Thoracic aorta (tissue), 2 donors: ENCODE results near the gene ABCG8. TPM values are rescaled to one million over a fixed set of nuclear protein-coding genes. Genes with fewer than 3 reads are reported as not detected.

Experiments
- ATAC-seq: fragments of 150-250 bp; one replicate; pipeline ENCODE4 v1.8.0; 2017; ENCODE audit warnings: low read depth; ENCODE audit not compliant: insufficient number of reproducible peaks, low FRiP score
- DNase-seq: peaks from one replicate; pipeline ENCODE4 v3.0.0-alpha.2; 2020; ENCODE audit warnings: low spot score
- H3K27ac ChIP-seq, 2 donors: fragments of 200-600 bp; sonication (generic); 1 replicate in 1 of 2; 2 replicates in 1 of 2; pipeline ENCODE4 v1.5.1; 2016; ENCODE audit warnings: mild to moderate bottlenecking in 2 of 2, moderate library complexity in 2 of 2
- H3K27me3 ChIP-seq: fragments of 200-600 bp; sonication (generic); replicated peaks from 2 replicates; pipeline ENCODE4 v1.6.0; 2016; ENCODE audit warnings: mild to moderate bottlenecking; ENCODE audit not compliant: insufficient read depth
- H3K36me3 ChIP-seq: fragments of 200-600 bp; sonication (generic); one replicate; pipeline ENCODE4 v1.5.1; 2016
- H3K4me1 ChIP-seq, 2 donors: fragments of 200-600 bp; sonication (generic); 1 replicate in 1 of 2; 2 replicates in 1 of 2; pipeline versions ENCODE4 v1.5.1 to v1.6.0; 2016; ENCODE audit warnings: low read depth in 2 of 2, mild to moderate bottlenecking in 1 of 2; ENCODE audit not compliant: control insufficient read depth in 1 of 2
- H3K4me3 ChIP-seq: fragments of 200-600 bp; sonication (generic); 2 replicates; pipeline ENCODE4 v1.5.1; 2016; ENCODE audit warnings: mild to moderate bottlenecking
- H3K9me3 ChIP-seq: fragments of 200-600 bp; sonication (generic); 2 replicates; pipeline ENCODE4 v1.5.1; 2016
- total RNA-seq, 2 donors: library from RNA; depleted of rRNA; stranded (reverse); fragments of >200 nt; gene quantifications; one replicate each; pipeline versions ENCODE4 v1.1.0 to v1.2.3, GENCODE V29; 2016
- TF ChIP-seq, protein P1 (sequence below): fragments of 200-600 bp; sonication (generic); IDR thresholded peaks from one replicate; pipeline ENCODE4 v1.5.1; 2019; ENCODE audit warnings: antibody characterized with exemption

The ABCG8 gene
- total RNA-seq, 2 donors from 2014 or later = not detected

DNA sequence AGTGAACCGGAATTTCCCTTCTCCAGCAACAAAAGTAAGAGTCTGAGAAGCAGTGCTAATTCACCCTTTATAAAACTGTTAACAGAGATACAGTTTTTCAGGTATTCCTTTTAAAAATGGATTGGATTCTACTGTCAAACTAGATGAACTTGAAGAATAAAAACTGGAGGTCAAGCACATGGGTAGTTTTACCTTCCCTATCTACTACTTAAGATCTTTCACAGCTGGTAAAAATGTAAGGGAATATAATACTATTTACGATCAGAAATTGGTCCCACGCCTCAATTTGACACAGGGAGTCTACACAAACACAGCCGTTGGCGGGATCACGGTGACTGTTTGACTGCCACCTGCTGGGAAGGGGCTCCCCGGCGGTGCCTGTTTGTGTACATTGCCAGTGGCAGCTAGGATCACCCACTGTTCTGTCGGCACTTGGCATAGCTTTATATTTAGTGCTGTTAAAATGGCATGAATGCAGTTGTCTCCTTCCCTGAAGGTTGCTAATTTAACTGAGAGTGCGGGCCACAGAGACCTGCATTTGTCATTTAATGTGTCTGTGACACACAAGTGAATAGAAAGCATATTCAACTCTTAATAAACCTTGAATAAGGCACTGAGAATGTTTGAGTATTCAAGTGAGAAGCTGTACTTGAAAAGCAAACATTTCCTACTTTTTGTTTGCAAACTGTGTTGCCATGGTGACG is 59.5 kb downstream of the ABCG8 start:
- DNase-seq (no peak), ATAC-seq (no peak)
- Histone ChIP-seq H3K27ac (no peak overlapping the region), H3K4me1 (no peaks in the 10 kb centered on the region), H3K4me3 (no peak overlapping the region), H3K36me3 (peaks cover 22% of the 10 kb centered on the region), H3K27me3 (no peaks in the 10 kb centered on the region), H3K9me3 (no peaks in the 10 kb centered on the region)
- TF ChIP-seq, protein P1, sequence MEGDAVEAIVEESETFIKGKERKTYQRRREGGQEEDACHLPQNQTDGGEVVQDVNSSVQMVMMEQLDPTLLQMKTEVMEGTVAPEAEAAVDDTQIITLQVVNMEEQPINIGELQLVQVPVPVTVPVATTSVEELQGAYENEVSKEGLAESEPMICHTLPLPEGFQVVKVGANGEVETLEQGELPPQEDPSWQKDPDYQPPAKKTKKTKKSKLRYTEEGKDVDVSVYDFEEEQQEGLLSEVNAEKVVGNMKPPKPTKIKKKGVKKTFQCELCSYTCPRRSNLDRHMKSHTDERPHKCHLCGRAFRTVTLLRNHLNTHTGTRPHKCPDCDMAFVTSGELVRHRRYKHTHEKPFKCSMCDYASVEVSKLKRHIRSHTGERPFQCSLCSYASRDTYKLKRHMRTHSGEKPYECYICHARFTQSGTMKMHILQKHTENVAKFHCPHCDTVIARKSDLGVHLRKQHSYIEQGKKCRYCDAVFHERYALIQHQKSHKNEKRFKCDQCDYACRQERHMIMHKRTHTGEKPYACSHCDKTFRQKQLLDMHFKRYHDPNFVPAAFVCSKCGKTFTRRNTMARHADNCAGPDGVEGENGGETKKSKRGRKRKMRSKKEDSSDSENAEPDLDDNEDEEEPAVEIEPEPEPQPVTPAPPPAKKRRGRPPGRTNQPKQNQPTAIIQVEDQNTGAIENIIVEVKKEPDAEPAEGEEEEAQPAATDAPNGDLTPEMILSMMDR = no peak

GRCh38 chr2:43898838-43899346 is 60.1 kb downstream of the ABCG8 start:
- Histone ChIP-seq H3K27me3 (no peaks in the 10 kb centered on the region), H3K4me3 (no peak overlapping the region), H3K36me3 (peaks cover 23% of the 10 kb centered on the region), H3K27ac (no peak overlapping the region), H3K9me3 (no peaks in the 10 kb centered on the region), H3K4me1 (no peaks in the 10 kb centered on the region)
- no peak for DNase-seq
- TF ChIP-seq, protein P1 = no peak
- no peak for ATAC-seq

GRCh38 chr2:43899589-43899988 is 60.8 kb downstream of the ABCG8 start:
- H3K9me3 ChIP-seq = no peaks in the 10 kb centered on the region
- no peak overlapping the region for H3K4me3 ChIP-seq
- H3K27ac ChIP-seq = no peak overlapping the region
- H3K4me1 ChIP-seq = no peaks in the 10 kb centered on the region
- DNase-seq (no peak), ATAC-seq (no peak)
- no peaks in the 10 kb centered on the region for H3K27me3 ChIP-seq
- peaks cover 25% of the 10 kb centered on the region for H3K36me3 ChIP-seq
- TF ChIP-seq, protein P1 = no peak

DNA sequence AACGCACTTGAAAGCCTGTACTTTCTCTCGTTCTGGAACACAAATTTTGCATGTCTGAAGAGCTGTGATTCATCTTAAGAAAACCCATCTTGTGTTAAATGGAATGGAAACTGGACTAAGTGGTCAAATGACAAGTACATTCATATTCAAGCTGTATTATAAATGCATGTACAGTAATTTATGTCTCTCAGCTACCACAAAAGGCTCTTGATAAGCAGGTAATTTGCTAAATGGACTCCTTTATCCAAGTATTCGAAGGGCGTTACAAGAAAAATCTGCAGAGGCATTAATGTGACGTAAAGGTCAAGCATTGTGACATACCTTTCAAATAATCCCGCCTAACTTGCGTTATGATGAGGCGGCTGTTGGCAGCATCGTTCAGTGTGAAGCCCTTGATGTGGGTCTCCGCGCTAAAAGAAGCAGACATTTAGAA is 66.6 kb downstream of the ABCG8 start:
- no peak for ATAC-seq
- Histone ChIP-seq H3K9me3 (no peaks in the 10 kb centered on the region), H3K36me3 (peaks cover 12% of the 10 kb centered on the region), H3K4me1 (no peaks in the 10 kb centered on the region), H3K27me3 (no peaks in the 10 kb centered on the region), H3K27ac (no peak overlapping the region), H3K4me3 (no peak overlapping the region)
- TF ChIP-seq, protein P1 = no peak
- DNase-seq = no peak

- Histone ChIP-seq H3K27me3 (no peaks in the 10 kb centered on the region), H3K9me3 (no peaks in the 10 kb centered on the region), H3K4me3 (no peak overlapping the region), H3K27ac (no peak overlapping the region), H3K36me3 (peaks cover 12% of the 10 kb centered on the region), H3K4me1 (no peaks in the 10 kb centered on the region)
- TF ChIP-seq, protein P1 = no peak
- ATAC-seq (no peak), DNase-seq (no peak)
These were observed 67.1 kb downstream of the ABCG8 start for GRCh38 chr2:43905871-43906270.
